Measurements from ENCODE around the gene CA7.
"Not testable (repeated sequence)": the region's sequence is repeated elsewhere in the genome, so short reads cannot be mapped to it uniquely, and the experiment has no call there.

Gene CA7

DNA sequence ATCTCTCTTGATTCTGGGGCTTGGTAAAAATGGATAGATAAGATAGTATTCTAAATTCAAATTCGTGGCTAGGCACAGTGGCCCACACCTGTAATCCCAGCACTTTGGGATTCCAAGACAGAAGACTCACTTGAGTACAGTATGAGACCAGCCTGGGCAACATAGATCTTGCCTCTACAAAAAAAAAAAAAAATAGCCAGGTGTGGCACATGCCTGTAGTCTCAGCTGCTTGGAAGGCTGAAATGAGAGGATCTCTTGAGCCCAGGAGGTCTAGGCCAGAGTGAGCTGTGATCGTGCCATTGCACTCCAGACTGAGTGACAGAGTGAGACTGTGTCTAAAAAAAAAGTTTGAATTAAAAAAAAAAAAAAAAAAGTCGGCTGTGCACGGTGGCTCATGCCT, 45.4 kb downstream of the CA7 start:
- in situ Hi-C loops (cut with HindIII; ENCODE audit: low pct_ligation_motif_present, low pct_unique_long_range_greater_than_20kb, low sequenced_read_pairs) = no loop called here
- no peak for DNase-seq

DNA sequence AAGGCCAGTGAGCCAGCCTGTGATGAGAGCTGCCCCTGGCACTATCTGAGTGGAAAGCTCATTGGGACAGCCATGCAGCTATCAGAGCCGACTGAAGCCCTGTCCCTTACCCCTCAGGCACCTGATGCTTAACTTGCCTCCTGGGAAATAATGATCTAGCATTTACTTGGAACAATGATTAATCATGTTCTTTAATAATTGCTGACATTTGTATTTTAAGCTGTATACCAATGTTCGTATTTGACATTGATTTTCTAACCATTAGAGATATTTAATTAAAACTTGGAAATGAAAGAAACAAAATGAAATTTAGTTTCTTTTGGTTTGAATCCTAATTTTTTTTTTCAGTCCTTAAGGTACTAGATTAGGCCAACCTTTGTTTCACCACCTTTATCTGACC, 46.6 kb downstream of the CA7 start:
- in situ Hi-C loops (cut with HindIII; ENCODE audit: low pct_ligation_motif_present, low pct_unique_long_range_greater_than_20kb, low sequenced_read_pairs) = no loop called here
- no peak for DNase-seq

DNA sequence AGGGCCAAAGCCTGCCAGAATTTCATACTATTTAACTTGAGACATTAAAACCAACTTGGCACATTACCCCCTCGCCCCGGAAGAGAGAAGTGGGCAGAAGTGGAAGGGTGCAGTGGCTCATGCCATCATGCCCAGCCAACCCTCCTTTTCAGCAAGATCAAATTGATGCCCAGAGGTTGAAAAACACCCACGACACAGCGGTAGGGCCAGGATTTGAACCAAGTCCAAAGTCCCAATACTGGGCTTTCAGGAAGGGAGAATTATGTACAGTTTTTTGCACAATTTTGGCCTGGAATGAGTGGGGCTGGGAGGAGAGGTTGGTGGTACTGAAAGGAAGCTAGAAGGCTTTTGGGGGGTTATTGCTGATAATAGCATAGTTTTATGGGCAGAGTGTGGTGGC, 47.1 kb downstream of the CA7 start:
- DNase-seq = no peak
- in situ Hi-C loops (cut with HindIII; ENCODE audit: low pct_ligation_motif_present, low pct_unique_long_range_greater_than_20kb, low sequenced_read_pairs) = no loop called here

DNA sequence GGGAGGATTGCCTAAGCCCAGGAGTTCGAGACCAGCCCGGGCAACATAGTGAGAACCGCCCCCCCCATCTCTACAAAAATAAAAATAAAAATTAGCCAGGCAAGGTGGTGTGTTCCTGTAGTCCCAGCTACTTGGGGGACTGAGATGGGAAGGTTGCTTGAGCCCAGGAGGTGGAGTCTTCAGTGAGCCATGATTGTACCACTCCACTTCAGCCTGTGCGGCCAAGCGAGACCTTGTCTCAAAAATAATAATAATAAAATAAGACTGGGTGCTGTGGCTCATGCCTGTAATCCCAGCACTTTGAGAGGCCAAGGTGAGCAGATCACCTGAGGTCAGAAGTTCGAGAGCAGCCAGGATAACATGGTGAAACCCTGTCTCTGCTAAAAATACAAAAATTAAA, 47.6 kb downstream of the CA7 start:
- in situ Hi-C loops (cut with HindIII; ENCODE audit: low pct_ligation_motif_present, low pct_unique_long_range_greater_than_20kb, low sequenced_read_pairs) = no loop called here
- no peak for DNase-seq

DNA sequence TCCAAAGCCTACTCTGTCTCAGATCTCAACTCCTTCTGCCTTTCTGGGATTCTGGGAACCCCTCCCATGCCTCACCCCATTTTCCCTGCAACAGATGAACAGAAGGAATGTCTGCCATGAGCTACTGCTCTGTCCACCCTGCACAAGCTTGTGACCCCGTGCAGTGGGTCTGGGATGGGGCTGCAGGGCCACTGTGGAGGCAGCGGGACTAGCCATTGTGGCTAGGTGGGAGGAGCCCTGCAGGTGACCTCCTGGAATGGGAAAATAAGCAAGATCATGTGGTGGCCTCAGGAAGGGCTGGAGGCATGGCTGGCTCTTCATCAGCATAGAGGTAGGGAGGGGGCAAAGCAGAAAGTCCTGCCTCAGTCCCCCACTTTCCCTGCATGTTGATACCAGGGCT, 49.8 kb downstream of the CA7 start:
- in situ Hi-C loops (cut with HindIII; ENCODE audit: low pct_ligation_motif_present, low pct_unique_long_range_greater_than_20kb, low sequenced_read_pairs) = no loop called here
- no peak for DNase-seq

DNA sequence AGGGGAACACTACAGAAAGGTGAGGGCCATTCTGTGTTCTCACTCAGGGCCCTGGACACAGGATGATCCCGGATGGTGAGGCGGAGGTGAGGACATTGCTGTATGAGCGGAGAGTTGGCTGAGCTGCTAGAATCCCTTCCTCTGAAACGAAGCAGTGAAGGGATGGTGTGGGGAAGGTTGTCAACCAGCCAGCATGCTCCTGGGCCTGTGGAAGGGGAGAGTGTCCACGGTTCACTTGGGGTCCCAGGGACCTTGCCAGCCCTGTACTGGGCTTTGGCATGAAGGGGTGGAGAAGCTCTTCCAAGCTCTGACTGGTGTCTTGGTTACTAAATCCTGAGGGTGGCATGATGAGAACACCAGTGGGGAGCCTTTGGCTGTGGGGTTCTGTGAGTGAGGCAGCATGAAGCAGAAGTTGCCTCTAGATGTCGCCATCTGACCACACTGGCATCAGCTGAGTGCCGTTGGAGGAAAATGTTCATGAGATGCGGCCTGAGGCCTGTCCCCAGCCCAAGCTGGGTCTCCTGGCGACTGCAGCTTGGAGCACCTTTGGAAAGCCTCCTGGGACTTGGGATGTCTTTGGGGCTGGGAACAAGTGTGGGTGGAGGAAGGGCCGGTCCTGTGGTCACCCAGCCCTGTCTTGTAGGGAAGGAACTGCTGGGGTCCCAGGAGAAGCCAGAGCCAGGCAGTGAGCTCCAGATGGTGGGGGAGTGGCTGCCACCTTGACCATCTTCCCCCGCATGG, 50.9 kb downstream of the CA7 start:
- in situ Hi-C loops (cut with HindIII; ENCODE audit: low pct_ligation_motif_present, low pct_unique_long_range_greater_than_20kb, low sequenced_read_pairs) = loop anchor here (5.0 kb wide), 1 partner anchor 42 kb away; the partner anchor contains the start of gene CES2
- peak; percentile 85 for DNase-seq

DNA sequence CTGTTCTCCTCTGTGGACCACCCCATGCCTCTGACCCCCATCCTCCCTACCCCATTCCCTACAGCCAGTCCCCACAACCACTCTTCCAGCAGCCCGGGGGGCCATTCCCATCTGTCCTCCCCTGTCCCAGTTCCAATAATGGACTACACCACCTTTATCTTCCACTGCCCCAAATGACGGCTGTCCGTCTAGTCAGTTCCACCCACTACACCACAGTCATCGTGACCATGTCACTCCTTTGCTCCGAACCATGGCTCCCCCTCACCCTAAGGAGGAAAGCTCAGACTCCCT, 51.4 kb downstream of the CA7 start:
- in situ Hi-C loops (cut with HindIII; ENCODE audit: low pct_ligation_motif_present, low pct_unique_long_range_greater_than_20kb, low sequenced_read_pairs) = loop anchor here (5.0 kb wide), 1 partner anchor 42 kb away; the partner anchor contains the start of gene CES2
- DNase-seq = no peak

DNA sequence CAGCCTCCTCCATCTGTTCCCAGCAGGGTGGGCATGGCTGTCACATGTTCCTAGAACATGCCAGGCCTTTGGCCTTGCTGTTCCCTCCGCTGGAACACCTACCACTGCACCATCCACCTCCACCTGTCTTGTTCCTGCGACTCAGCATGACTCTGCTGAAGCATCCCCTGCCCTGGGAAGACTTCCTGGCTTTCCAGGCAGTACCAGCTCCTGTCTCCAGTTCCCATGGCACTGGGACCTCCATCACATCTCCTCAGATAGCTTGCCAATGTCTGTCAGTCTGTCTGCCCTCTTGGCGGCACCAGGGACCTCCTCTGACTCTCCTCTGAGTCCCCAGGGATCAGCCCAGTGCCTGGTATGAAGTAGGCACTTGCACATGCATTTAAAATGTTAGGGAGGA, 51.8 kb downstream of the CA7 start:
- DNase-seq = no peak
- in situ Hi-C loops (cut with HindIII; ENCODE audit: low pct_ligation_motif_present, low pct_unique_long_range_greater_than_20kb, low sequenced_read_pairs) = loop anchor here (5.0 kb wide), 1 partner anchor 41 kb away; the partner anchor contains the start of gene CES2

DNA sequence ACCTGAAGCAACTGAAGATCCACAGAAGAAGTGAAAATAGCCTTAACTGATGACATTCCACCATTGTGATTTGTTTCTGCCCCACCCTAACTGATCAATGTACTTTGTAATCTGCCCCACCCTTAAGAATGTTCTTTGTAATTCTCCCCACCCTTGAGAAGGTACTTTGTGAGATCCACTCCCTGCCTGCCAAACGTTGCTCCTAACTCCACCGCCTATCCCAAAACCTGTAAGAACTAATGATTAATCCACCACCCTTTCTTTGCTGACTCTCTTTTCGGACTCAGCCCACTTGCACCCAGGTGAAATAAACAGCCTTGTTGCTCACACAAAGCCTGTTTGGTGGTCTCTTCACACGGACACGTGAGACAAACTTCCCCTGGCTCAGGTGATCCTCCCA, 52.5 kb downstream of the CA7 start:
- in situ Hi-C loops (cut with HindIII; ENCODE audit: low pct_ligation_motif_present, low pct_unique_long_range_greater_than_20kb, low sequenced_read_pairs) = loop anchor here (5.0 kb wide), 1 partner anchor 41 kb away; the partner anchor contains the start of gene CES2
- DNase-seq = not testable (repeated sequence)

DNA sequence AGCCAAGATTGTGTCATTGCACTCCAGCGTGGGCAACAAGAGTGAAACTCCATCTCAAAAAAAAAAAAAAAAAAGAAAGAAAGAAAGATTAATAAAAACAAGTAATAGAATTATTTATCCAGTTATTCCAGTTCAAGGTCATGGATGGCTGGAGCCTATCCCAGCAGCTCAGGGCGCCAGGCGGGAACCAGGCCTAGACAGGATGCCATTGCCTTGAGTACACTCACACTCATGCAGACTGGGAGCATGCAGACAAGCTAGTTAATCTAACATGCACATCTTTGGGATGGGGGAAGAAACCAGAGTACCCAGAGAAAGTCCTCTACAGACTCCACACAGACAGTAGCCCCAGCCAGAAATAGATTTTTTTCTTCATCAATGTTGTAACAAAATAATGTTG, 54.0 kb downstream of the CA7 start:
- peak; percentile 87 for DNase-seq
- in situ Hi-C loops (cut with HindIII; ENCODE audit: low pct_ligation_motif_present, low pct_unique_long_range_greater_than_20kb, low sequenced_read_pairs) = loop anchor here (5.0 kb wide), 1 partner anchor 39 kb away; the partner anchor contains the start of gene CES2

DNA sequence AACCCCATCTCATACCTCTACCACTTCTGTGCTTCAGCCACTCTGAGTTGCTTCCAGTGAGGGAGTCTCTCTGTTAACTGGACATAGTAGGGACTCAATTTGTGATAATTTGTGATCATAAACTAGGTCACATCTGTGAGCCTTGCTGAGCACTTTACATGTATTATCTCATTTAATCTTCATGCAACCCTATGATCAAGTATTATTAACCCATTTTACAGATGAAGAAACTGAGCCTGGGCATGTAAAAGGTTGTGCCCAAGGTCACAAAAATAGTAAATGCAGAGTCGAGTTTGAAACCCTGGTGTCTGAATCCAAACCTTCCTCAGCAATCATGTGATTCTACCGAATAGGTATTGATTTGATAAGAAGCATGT, 54.7 kb downstream of the CA7 start:
- in situ Hi-C loops (cut with HindIII; ENCODE audit: low pct_ligation_motif_present, low pct_unique_long_range_greater_than_20kb, low sequenced_read_pairs) = loop anchor here (5.0 kb wide), 1 partner anchor 38 kb away; the partner anchor contains the start of gene CES2
- DNase-seq = no peak

DNA sequence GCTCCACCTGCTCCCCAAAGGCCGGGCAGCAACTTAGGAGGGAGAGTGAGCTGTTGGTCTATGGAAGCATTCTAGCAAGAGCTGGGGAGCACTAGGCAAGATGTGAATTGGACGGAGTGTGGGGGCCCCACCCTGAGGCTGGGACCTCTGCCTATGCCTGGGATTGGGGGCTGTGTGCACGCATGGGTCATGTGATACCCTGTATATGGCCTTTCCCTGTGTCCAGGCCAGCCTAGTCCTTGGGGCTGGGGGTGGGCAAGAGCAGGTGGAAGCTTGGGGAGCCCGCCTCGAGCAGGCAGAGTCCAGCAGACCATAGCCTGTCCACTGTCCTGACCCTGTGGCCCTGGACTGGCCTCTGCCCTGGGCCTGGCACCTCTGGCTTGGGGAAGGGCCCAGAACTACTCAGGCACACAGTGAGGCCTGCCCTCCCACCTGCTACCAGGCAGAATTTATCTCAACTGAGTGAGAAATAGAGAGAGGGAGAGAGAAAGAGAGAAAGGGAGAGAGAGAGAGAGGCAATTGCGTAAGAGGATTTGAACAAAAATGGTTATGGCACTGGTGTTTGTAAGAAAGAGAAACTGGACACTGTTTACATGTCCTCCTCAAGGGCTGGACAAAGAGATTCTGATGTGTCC, 55.2 kb downstream of the CA7 start:
- in situ Hi-C loops (cut with HindIII; ENCODE audit: low pct_ligation_motif_present, low pct_unique_long_range_greater_than_20kb, low sequenced_read_pairs) = loop anchor here (5.0 kb wide), 1 partner anchor 38 kb away; the partner anchor contains the start of gene CES2
- DNase-seq = peak; percentile 43

DNA sequence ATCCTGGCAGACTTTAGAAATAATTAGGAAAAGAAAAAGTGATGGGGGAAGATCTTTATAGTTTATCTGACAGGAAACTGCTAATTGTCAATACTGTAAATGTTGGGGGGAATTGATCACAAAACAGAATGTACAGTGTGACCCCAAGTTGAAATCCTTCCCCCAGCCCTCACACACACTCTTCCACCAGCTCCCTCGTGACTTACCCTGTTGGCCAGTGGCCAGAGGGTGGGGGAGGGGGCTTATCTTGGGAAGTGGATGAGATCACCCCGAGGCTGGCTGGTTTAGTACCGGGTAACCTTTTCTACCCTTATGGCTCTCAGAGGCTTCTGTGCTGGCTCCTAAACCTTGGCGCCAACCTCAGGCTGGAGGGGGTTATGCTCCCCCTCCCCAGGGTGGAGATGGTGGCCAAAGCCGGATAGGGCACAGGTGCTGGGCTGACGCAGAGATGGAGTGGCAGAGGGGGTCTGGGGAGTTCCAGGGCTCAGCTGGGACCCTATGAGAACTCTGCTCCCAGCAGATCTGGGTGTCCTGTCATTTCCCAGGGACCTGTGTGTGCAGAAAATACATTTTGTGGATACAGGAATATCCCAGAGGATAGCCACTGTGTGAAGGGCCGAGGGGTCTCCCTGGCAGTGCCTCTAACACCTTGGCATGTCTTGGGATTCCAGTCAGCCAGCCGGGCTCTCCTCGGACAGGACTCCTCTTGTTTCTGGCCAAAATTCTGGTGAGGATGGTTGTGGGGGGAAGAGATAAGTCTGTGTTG, 55.9 kb downstream of the CA7 start:
- DNase-seq = peak; percentile 90
- in situ Hi-C loops (cut with HindIII; ENCODE audit: low pct_ligation_motif_present, low pct_unique_long_range_greater_than_20kb, low sequenced_read_pairs) = loop anchor here (5.0 kb wide), 1 partner anchor 37 kb away; the partner anchor contains the start of gene CES2

DNA sequence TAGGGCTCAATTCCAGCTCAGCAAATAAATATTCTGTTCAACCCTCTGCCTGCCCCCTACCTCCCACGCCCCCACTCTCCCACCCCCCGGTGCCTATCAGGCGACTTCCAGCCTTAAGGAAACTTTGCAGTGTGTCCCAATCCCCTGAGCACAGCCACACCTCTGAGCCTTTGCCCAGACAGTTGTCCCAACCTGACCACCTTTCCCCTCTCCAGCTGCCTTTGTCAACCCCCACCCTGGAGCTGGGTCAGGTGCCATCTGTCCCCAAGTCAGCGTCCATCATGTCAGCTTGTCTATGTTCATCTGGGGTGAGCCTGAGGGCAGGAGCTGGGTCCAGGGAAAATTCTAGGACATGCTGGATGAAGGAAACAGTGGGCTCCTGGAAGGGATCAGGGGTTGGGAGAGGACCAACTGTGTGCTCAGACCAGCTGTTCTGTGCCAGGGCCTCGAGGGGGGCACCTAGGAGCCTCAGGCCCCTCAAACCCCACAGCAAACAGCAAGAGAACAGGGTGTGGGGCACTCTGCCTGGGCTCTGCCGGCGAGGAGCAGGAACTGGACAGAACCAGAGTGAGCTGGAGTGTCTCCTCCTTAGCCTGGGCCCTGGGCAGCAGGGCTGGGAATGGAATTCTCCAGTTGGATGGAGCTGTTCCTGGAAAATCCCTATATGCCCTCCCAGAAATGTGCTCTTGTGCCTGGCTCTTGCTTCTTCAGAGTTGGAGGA, 56.7 kb downstream of the CA7 start:
- in situ Hi-C loops (cut with HindIII; ENCODE audit: low pct_ligation_motif_present, low pct_unique_long_range_greater_than_20kb, low sequenced_read_pairs) = no loop called here
- no peak for DNase-seq

DNA sequence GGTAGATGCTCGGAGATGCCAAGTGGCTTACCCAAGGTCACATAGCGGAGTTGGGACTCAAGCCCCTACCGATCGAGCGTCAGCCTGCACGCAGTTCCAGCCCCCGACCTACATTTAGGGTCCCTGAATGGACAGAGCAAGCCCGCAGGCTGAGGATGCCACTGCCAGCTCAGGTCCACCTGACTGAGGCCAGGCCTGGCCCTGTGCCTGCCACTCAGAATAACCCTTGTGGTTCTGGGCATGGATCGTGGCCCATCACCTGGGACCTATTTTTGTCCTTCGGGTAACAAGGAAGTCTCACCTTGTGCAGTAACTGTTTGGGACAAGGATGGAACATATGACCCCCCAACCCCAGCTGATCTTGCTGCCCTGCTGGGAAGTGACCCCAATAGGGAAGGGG, 57.4 kb downstream of the CA7 start:
- in situ Hi-C loops (cut with HindIII; ENCODE audit: low pct_ligation_motif_present, low pct_unique_long_range_greater_than_20kb, low sequenced_read_pairs) = no loop called here
- DNase-seq = no peak

DNA sequence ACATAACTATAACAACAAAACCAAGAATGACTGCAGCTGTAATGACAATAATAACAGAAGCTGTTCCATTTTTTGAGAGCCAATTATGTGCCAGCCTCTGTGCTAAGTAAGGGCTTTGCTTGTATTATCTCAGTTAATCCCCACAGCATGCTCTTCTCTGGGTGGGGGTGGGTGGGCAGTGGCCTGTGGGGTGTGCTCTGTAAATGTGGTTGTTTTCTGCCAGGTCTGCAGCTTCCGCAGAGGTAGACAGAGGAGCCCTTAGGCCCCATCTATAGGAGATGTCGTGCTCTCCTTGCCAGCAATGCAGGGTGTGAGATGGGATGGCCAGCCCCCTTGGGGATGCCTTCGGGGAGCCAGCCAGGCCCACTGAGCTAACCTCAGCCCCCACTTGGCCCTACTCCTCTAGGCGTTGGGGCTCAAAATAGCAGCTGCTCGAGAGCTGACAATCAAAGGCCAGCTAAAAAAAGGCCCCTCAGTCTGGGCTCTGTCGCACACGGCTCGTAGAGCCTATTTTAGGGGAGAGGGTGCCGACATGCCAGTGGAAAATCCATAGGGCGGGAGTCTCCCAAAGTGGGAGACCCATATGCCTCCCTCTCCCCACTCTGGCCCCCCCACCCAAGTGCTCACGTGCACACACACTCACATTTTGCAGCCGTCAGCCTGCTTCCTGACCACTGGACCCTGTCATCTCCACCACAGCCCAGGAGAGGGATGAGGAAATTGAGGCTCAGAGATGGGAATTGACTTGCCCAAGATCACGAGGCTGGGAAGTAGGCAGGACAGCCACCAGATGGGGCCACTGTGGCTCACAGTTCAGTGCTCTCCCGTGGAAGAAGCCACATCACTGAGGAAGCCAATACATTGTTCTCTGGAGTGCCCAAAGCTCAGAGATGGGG, 58.7 kb downstream of the CA7 start:
- in situ Hi-C loops (cut with HindIII; ENCODE audit: low pct_ligation_motif_present, low pct_unique_long_range_greater_than_20kb, low sequenced_read_pairs) = no loop called here
- DNase-seq = no peak

All from ACHN (cell line).